ENCODE measurements around the gene TMEM237. TPM values are rescaled to one million over a fixed set of nuclear protein-coding genes. Genes with fewer than 3 reads are reported as not detected.

Gene TMEM237
- polyA plus RNA-seq, 1 of the 3 experiments (the other 2 are of a cell fraction) = 67.2 TPM

GRCh38 chr2:201642579-201643215 lies 606 bp downstream of the TMEM237 start (continued):
- TF ChIP-seq CTCF (IDR thresholded peaks at IDR 0.05) = no peak
- TF ChIP-seq YY1 (IDR thresholded peaks at IDR 0.05; ENCODE audit: low read depth) = 0 out of 2 replicates have a peak, but pooled peaks have one; percentile 20
- 0 out of 2 replicates have a peak, but pooled peaks have one; percentile 0 for TF ChIP-seq SIN3A (IDR thresholded peaks at IDR 0.05; ENCODE audit: borderline replicate concordance, low read depth, low read length)
- no peak for TF ChIP-seq EZH2phosphoT487 (IDR thresholded peaks at IDR 0.05; ENCODE audit: borderline replicate concordance, low read depth)
- TF ChIP-seq EP300 (IDR thresholded peaks at IDR 0.05; ENCODE audit: borderline replicate concordance in 1 of 2, low read depth in 1 of 2, low read length in 1 of 2) = peak in 1 of 2 experiments; percentile 10; a peak in 1 of 4 replicates

- H4K20me1 ChIP-seq (ENCODE audit: insufficient read depth) = no peaks in the 10 kb centered on the region
- POLR2A ChIA-PET = interaction anchor here (1.3 to 1.9 kb wide), 2 partner anchors 8 to 138 kb away, joined by 10 read pairs; partner anchors contain the start of gene ALS2
- peak overlapping the region; percentile 82 for H3K4me2 ChIP-seq
- H3K36me3 ChIP-seq (replicated peaks in 1 of 2; ENCODE audit: control insufficient read depth in 1 of 2, insufficient read depth in 2 of 2, low read length in 1 of 2) = peaks cover 18 to 22% of the 10 kb centered on the region in 2 experiments
- H3K4me3 ChIP-seq (ENCODE audit: low read depth in 2 of 2, low read length in 1 of 2) = peak overlapping the region; percentile 77 to 89
- peaks cover 22% of the 10 kb centered on the region for H3F3A ChIP-seq (replicated peaks; ENCODE audit: insufficient read depth)
- CTCF ChIA-PET = interaction anchor here (0.9 to 1.3 kb wide), 2 partner anchors 8 to 13 kb away, joined by 4 read pairs; no protein-coding TSS in a partner anchor
- TF ChIP-seq ZBTB33 (IDR thresholded peaks at IDR 0.05; ENCODE audit: borderline replicate concordance, low read depth) (no peak), SIN3A (IDR thresholded peaks at IDR 0.05; ENCODE audit: borderline replicate concordance, low read depth, low read length) (peak; percentile 77; the same call in 1 of the 2 replicates), TEAD4 (IDR thresholded peaks at IDR 0.05; ENCODE audit: borderline replicate concordance, insufficient read depth) (no peak), MAX (IDR thresholded peaks at IDR 0.05; ENCODE audit: low read depth) (peak; percentile 17; the same call in 1 of the 2 replicates), MXI1 (IDR thresholded peaks at IDR 0.05; ENCODE audit: low read depth, low read length) (peak; percentile 85; the same call in 1 of the 2 replicates), CTCF (IDR thresholded peaks at IDR 0.05) (no peak), PBX3 (IDR thresholded peaks at IDR 0.05) (no peak)
- peak overlapping the region; percentile 94 for H3K9ac ChIP-seq
- peaks cover 12 to 15% of the 10 kb centered on the region in 2 experiments; a peak in 3 of 4 replicates for H3K4me1 ChIP-seq (ENCODE audit: control insufficient read depth in 1 of 2, insufficient read depth in 2 of 2, low read depth in 1 of 2, low read length in 1 of 2)
- peak overlapping the region; percentile 85 to 96 for H3K27ac ChIP-seq (ENCODE audit: low read depth in 2 of 2, low read length in 1 of 2)
- peaks cover 50% of the 10 kb centered on the region for H3K79me2 ChIP-seq (ENCODE audit: insufficient read depth)
- no peaks in the 10 kb centered on the region for H3K27me3 ChIP-seq (ENCODE audit: insufficient read depth)
- no peak for DNase-seq
- H2AFZ ChIP-seq (ENCODE audit: low read depth) = peak overlapping the region; percentile 83
- 3% methylated on average over 16 of the region's 16 CpGs for WGBS (ENCODE audit: low lambda C conversion rate)
- no peaks in the 10 kb centered on the region for H3K9me3 ChIP-seq
- H3K9me2 ChIP-seq = no peaks in the 10 kb centered on the region
These were observed 1.2 kb downstream of the TMEM237 start for GRCh38 chr2:201642086-201642578.

Data from SK-N-SH (cell line).